OCI-LY1 (cell line): ENCODE data around the gene ADGB.
"Not testable (repeated sequence)": the region's sequence is repeated elsewhere in the genome, so short reads cannot be mapped to it uniquely, and the experiment has no call there.

Source experiments
- H2AFZ ChIP-seq: fragments of 200-600 bp; sonication (generic), shearing (Covaris generic); 2 replicates; pipeline ENCODE4 v1.6.0; 2014; ENCODE audit warnings: antibody characterized with exemption, mild to moderate bottlenecking, low read length
- H3F3A ChIP-seq: fragments of 200-600 bp; sonication (generic), shearing (Covaris generic); 2 replicates; pipeline ENCODE4 v1.6.0; 2014; ENCODE audit warnings: mild to moderate bottlenecking, antibody characterized with exemption, low read length, moderate library complexity; ENCODE audit not compliant: insufficient read depth
- H3K27ac ChIP-seq: fragments of 200-600 bp; sonication (generic); 2 replicates; pipeline ENCODE4 v1.5.1; 2014; ENCODE audit warnings: low read length, mixed run types, mild to moderate bottlenecking, low read depth; ENCODE audit not compliant: poor library complexity, severe bottlenecking
- H3K27me3 ChIP-seq: fragments of 200-600 bp; sonication (generic); 2 replicates; pipeline ENCODE4 v1.6.0; 2014; ENCODE audit warnings: antibody characterized with exemption, mild to moderate bottlenecking, low read length, moderate library complexity; ENCODE audit not compliant: insufficient read depth
- H3K36me3 ChIP-seq: fragments of 200-600 bp; sonication (generic); 2 replicates; pipeline ENCODE4 v1.6.1; 2014; ENCODE audit warnings: mild to moderate bottlenecking, antibody characterized with exemption, low read length, moderate library complexity, mixed read lengths; ENCODE audit not compliant: insufficient read depth
- H3K4me1 ChIP-seq: fragments of 200-600 bp; sonication (generic); 2 replicates; pipeline ENCODE4 v1.5.1; 2014; ENCODE audit warnings: mild to moderate bottlenecking, low read length, moderate library complexity; ENCODE audit not compliant: insufficient read depth, severe bottlenecking
- H3K4me2 ChIP-seq: fragments of 200-600 bp; sonication (generic), shearing (Covaris generic); 2 replicates; pipeline ENCODE4 v1.6.1; 2014; ENCODE audit warnings: low read length
- H3K4me3 ChIP-seq: fragments of 200-600 bp; sonication (generic); 2 replicates; pipeline ENCODE4 v1.5.1; 2014; ENCODE audit warnings: low read length, low read depth, mild to moderate bottlenecking, mixed read lengths; ENCODE audit not compliant: poor library complexity, severe bottlenecking
- H3K79me2 ChIP-seq: fragments of 200-600 bp; shearing (Covaris generic); 2 replicates; pipeline ENCODE4 v1.6.1; 2016; ENCODE audit warnings: mixed run types, low read length, mixed read lengths; ENCODE audit not compliant: insufficient read depth
- H3K9ac ChIP-seq: fragments of 200-600 bp; sonication (generic), shearing (Covaris generic); 2 replicates; pipeline ENCODE4 v1.6.1; 2014; ENCODE audit warnings: mild to moderate bottlenecking, low read length, mixed read lengths
- H3K9me2 ChIP-seq: fragments of 200-600 bp; sonication (generic), shearing (Covaris generic); 2 replicates; pipeline ENCODE4 v1.6.1; 2014; ENCODE audit warnings: low read depth, mild to moderate bottlenecking, low read length, mixed read lengths
- H3K9me3 ChIP-seq: fragments of 200-600 bp; shearing (Covaris generic); 2 replicates; pipeline ENCODE4 v1.6.1; 2014; ENCODE audit warnings: low read length, mixed read lengths
- H4K20me1 ChIP-seq: fragments of 200-600 bp; sonication (generic), shearing (Covaris generic); 2 replicates; pipeline ENCODE4 v1.6.0; 2016; ENCODE audit warnings: mild to moderate bottlenecking, low read length; ENCODE audit not compliant: insufficient read depth
- CTCF ChIP-seq: fragments of 200-600 bp; sonication (generic), shearing (Covaris generic); IDR thresholded peaks from 2 replicates; pipeline ENCODE4 v1.5.1; 2017; ENCODE audit warnings: mild to moderate bottlenecking, antibody characterized with exemption, low read length, moderate library complexity, mixed read lengths
- EZH2 ChIP-seq: fragments of 200-600 bp; sonication (generic), shearing (Covaris generic); IDR thresholded peaks from 2 replicates; pipeline ENCODE4 v1.8.0; 2017; ENCODE audit warnings: borderline replicate concordance, mixed run types, mild to moderate bottlenecking, antibody characterized with exemption, low read length, moderate library complexity, mixed read lengths

ADGB gene

GRCh38 chr6:146850238-146850896 lies 251.6 kb downstream of the ADGB start:
- no peak overlapping the region for H3K27ac ChIP-seq
- no peaks in the 10 kb centered on the region for H3F3A ChIP-seq
- no peaks in the 10 kb centered on the region for H3K9me3 ChIP-seq
- no peaks in the 10 kb centered on the region for H3K9me2 ChIP-seq
- no peaks in the 10 kb centered on the region for H3K36me3 ChIP-seq
- no peak overlapping the region for H3K4me3 ChIP-seq
- H3K4me2 ChIP-seq, result no peak overlapping the region
- no peak overlapping the region for H3K9ac ChIP-seq
- no peak for TF ChIP-seq EZH2
- no peak for TF ChIP-seq CTCF
- no peaks in the 10 kb centered on the region for H3K27me3 ChIP-seq
- H3K79me2 ChIP-seq, result no peaks in the 10 kb centered on the region
- H4K20me1 ChIP-seq, result no peaks in the 10 kb centered on the region
- H2AFZ ChIP-seq, result no peak overlapping the region
- H3K4me1 ChIP-seq, result no peaks in the 10 kb centered on the region

GRCh38 chr6:146850981-146851380 lies 252.2 kb downstream of the ADGB start:
- Histone ChIP-seq H3K27me3 (no peaks in the 10 kb centered on the region), H3K36me3 (no peaks in the 10 kb centered on the region), H3K4me2 (no peak overlapping the region), H3F3A (no peaks in the 10 kb centered on the region), H2AFZ (no peak overlapping the region), H3K9me2 (no peaks in the 10 kb centered on the region), H3K9ac (no peak overlapping the region), H3K9me3 (no peaks in the 10 kb centered on the region), H3K4me1 (no peaks in the 10 kb centered on the region), H4K20me1 (no peaks in the 10 kb centered on the region), H3K79me2 (no peaks in the 10 kb centered on the region), H3K4me3 (no peak overlapping the region), H3K27ac (no peak overlapping the region)
- no peak for TF ChIP-seq CTCF
- no peak for TF ChIP-seq EZH2

DNA sequence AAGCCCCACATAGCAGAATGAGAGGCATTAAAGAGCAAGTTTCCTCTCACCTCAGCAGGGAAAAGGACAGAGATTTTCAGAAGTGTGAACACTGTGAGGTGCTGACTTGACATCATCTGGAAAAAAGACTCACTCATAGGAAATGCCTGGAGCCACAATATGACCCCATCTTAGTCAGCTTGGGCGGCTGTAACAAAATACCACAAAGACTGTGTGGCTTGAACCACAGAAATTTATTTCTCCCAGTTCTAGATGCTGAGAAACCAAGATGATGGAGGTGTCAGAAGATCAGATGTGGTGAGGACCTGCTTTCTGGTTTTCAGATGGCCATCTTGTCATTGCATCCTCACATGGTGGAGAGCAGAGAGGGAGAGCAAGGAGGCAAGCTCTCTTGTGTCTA lies 253.1 kb downstream of the ADGB start:
- Histone ChIP-seq H3K79me2 (no peaks in the 10 kb centered on the region), H3K27ac (no peak overlapping the region), H3K4me1 (no peaks in the 10 kb centered on the region), H3K27me3 (no peaks in the 10 kb centered on the region), H3K9me2 (no peaks in the 10 kb centered on the region), H3F3A (no peaks in the 10 kb centered on the region), H3K4me3 (no peak overlapping the region), H3K9me3 (no peaks in the 10 kb centered on the region), H3K9ac (no peak overlapping the region), H3K4me2 (no peak overlapping the region), H2AFZ (no peak overlapping the region), H3K36me3 (no peaks in the 10 kb centered on the region), H4K20me1 (no peaks in the 10 kb centered on the region)
- TF ChIP-seq EZH2, result no peak
- no peak for TF ChIP-seq CTCF

DNA sequence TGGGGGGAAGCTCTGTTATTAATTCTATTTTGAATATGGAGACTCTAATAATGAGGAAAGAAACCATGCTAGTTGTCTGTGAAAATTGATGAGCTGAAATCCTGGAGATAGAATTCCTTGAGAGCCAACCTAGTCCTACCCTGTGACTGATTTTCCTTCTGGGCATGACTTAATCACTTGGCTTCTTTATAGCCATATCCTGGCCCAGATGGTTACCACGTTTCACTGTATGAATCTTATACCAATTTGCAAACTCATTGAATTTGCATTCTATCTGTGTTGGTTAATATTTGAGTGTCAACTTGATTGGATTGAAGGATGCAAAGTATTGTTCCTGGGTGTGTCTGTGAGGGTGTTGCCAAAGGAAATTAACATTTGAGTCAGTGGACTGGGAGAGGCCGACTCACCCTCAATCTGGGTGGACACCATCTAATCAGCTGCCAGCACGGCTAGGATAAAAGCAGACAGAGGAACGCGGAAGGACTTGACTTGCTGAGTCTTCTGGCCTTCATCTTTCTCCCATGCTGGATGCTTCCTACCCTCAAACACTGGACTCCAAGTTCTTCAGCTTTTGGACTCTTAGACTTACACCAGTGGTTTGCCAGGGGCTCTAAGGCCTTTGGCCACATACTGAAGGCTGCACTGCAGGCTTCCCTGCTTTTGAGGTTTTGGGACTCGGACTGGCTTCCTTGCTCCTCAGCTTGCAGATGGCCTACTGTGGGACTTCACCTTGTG lies 255.9 kb downstream of the ADGB start:
- H3K9me2 ChIP-seq, H3K36me3 ChIP-seq, H3K27me3 ChIP-seq, H4K20me1 ChIP-seq, H3K27ac ChIP-seq, H3K9me3 ChIP-seq, H3K4me2 ChIP-seq, H3K4me3 ChIP-seq, H3K4me1 ChIP-seq, H3K9ac ChIP-seq, H3F3A ChIP-seq, H3K79me2 ChIP-seq, H2AFZ ChIP-seq: not testable (repeated sequence)
